ENCODE results near the gene PKMYT1.
A peak's percentile ranks its signal among the peaks of the same experiment; 100 is the strongest.

The PKMYT1 gene

DNA sequence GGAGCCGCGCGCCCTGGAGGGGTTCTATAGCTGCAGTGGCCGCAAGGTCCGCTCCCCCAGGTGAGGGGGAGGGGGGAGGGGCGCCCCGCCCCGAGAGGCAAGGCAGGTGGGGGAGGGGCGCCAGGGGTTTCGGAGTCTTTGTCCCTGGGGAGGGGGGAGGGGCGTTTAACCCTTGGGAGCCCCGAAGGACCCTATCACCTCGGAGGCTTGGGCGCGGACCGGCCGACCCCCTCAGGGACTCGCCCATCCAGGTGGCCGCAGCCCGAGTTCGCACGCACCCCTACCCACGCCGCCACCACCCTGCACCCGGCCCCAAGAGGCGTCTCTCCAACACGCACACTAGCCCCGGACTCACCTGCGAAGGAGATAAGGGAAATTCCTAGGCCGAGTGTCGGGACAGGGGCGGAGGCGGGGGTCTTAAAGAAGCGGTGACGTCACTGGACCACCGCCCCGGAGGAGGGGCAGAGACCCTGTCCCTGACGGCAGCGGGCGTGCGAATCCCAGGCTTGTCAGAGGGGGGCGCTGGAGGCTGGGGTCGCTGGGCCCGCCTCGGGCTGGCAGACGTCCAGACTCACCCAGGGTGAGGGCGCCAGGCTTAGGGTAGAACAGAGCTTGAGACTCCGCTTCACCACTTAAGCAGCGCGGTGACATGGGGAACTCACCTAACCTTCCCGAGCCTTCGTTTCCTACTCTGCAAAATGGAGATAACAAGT is 37.7 kb upstream of the PKMYT1 start, which contains the start of gene CLDN6:
Gene CLDN6 (minus strand): TSS at position 390 of the 713 bp plus-strand sequence. CDS start 2,162 bp downstream, outside the sequence.
- DNase-seq (ENCODE audit: low read depth): no peak

DNA sequence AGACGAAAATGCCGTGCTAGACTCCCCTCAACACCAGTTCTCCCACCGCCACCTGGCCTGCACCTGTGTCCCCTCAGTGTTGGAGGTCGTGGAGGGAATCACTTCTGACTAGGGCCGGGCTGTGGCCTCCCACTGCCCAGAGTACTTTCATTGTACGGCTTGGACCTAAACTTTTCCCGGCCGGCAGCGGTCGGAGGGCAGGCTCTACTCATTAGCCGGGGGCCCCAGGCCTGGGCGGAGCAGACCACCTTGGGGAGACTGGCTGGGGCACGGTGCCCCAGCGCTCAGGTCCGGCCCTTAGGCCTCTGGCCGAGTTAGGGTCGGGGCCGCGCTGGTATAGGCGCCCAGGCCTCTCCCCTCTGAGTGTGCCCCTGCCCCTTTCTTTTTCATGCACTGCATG is 37.1 kb upstream of the PKMYT1 start:
- DNase-seq (ENCODE audit: low read depth): no peak

GRCh38 chr16:3015865-3016521 is 35.7 kb upstream of the PKMYT1 start:
- no peak for DNase-seq (ENCODE audit: low read depth)

DNA sequence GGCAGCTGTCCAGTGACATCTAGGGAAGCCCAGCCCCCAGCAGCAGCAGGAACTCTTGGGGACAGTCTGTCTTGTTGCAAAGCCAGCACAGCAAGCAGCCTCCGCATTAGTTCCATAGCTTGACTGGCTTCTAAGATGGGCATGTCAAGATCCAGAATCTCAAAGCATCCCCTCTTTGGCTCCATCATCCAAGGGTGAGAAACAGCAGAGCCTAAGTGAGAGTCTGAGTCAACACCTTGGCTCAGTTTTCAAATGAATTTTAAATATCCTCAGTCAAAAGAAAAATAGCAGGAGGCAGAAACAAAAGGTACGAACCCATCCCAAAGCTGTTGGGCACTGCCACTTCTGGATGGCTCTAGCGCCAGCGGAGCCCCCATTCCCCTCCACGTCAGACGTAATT is 34.7 kb upstream of the PKMYT1 start:
- no peak for DNase-seq (ENCODE audit: low read depth)

DNA sequence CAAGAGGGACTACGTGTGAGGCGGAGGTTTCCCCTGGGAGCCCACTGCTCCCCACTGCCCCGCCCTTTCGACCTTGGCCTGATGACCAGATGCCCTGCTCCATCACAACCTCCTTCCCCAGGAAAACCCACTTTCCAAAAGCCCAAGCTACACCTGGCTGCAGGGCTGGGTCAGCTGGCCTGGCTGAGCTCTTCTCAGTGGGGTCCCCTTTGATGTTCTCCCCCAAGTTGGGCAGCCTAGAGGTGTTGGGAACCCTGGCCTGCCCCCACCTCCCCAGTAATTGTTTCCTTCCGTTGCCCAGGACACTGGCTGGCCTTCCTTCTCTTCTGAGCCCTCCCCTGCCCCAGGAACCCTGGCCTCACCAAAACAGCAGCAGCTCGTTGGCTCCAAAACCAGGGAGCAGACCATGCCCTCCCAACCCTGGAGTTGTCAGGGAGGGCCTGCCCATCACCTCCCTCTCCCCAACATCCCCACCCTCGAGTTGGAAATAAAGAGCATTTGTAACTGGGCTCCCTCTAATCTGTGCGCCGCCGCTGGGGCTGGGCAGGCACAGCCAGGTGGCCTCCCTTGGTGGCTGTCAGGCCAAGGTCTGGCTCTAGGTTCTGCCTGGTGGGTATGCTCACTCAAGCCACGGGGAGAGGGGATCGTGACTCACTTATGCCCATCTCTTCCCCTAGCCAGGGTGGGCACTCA is 33.9 kb upstream of the PKMYT1 start:
- no peak for DNase-seq (ENCODE audit: low read depth)

GRCh38 chr16:3013491-3013951 is 33.3 kb upstream of the PKMYT1 start:
- DNase-seq (ENCODE audit: low read depth): no peak

DNA sequence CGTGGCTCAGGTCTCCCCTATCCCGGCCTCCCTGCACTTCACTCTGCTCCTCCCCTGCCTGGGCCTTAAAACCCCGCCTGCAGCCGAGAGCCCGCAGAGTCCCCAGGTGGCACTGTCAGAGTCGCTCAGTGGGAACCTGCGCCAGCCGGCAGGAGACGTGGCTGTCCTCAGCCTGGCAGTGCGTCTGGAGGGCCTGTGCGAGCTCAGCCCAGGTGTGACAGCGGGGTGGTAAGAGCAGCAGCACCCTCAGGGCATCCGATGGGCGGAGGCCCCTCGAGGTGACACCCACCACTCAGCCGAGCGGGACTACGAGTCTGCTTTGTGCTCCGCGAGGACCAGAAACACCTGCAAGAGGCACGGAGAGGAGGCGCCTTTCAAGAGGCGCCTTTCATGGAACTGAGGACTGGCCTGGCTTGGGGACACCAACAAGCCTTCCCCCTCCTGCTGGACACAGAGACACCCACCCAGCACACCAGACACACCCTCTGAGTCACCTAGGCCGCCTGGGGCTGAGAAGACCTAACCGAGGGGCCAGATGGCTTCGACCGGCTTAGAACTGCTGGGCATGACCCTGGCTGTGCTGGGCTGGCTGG is 32.7 kb upstream of the PKMYT1 start, which contains the start of gene CLDN9:
Gene CLDN9 (plus strand): TSS at position 96 of the 593 bp plus-strand sequence. CDS start 440 bp downstream, at position 536.
- no peak for DNase-seq (ENCODE audit: low read depth)

DNA sequence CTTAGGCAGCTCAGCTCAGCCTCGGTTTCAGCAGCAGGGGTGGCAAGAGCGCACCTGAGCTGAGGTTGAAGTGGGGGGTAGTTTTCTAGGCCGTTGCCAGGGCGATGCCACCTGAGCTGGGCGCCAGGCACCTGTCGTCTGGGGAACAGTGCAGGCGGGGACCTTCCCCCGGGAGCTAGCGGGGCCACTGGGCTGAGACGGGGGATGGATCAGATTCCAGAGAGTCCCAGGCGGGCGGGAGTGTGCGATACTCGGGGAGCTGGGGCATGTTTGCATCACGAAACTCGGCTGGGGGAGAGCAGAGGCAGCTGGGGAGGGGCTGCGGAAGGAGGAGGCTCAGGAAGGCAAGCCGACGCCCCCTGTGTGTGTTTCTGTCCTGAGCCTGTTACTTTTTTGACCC is 32.0 kb upstream of the PKMYT1 start:
- no peak for DNase-seq (ENCODE audit: low read depth)

- no peak for DNase-seq (ENCODE audit: low read depth)
Measured at GRCh38 chr16:3010510-3010909, 30.3 kb upstream of the PKMYT1 start.

GRCh38 chr16:3009568-3010390 is 29.5 kb upstream of the PKMYT1 start:
- DNase-seq (ENCODE audit: low read depth): no peak

- no peak for DNase-seq (ENCODE audit: low read depth)
Measured at GRCh38 chr16:3008690-3009037, 28.4 kb upstream of the PKMYT1 start.

DNA sequence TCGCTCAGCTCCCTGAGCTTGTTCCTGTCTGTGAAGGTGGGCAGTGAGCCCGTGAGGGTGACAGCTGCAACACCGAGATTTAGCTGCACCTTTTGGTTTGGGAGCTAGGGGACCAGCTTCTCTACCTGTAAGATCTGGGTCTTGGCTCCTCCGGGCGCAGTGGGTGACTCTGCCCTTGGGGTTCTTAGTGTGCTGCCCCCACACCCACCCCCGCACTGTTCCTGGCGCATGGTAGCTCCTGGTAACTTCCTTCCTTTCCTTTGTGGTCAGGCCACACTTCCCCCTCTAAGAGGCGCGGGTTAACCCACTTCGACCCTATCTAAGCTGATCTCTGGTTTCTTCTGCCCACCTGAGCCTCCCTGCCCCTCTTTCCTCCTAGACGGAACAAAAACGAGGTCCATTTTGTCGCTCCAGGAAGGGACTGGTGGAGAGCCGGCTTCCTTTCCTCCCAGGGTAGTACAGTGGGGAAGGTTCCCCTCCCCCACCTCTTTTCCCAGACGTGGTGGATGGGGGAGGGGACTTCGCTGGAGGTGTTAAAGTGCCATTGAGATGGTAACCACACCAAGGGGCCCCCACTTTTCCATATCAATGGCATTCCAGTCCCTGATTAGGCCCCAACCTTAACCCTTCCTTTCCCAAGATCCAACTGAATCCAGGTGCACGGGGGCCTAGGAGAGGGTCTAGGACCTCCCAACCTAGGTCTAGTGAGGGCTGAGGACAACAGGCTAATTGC is 27.9 kb upstream of the PKMYT1 start:
- no peak for DNase-seq (ENCODE audit: low read depth)

GRCh38 chr16:3007059-3007956 is 27.1 kb upstream of the PKMYT1 start:
- no peak for DNase-seq (ENCODE audit: low read depth)

- no peak for DNase-seq (ENCODE audit: low read depth)
Measured at GRCh38 chr16:3004781-3005284, 24.6 kb upstream of the PKMYT1 start.

GRCh38 chr16:3004319-3004718 is 24.1 kb upstream of the PKMYT1 start:
- no peak for DNase-seq (ENCODE audit: low read depth)

DNA sequence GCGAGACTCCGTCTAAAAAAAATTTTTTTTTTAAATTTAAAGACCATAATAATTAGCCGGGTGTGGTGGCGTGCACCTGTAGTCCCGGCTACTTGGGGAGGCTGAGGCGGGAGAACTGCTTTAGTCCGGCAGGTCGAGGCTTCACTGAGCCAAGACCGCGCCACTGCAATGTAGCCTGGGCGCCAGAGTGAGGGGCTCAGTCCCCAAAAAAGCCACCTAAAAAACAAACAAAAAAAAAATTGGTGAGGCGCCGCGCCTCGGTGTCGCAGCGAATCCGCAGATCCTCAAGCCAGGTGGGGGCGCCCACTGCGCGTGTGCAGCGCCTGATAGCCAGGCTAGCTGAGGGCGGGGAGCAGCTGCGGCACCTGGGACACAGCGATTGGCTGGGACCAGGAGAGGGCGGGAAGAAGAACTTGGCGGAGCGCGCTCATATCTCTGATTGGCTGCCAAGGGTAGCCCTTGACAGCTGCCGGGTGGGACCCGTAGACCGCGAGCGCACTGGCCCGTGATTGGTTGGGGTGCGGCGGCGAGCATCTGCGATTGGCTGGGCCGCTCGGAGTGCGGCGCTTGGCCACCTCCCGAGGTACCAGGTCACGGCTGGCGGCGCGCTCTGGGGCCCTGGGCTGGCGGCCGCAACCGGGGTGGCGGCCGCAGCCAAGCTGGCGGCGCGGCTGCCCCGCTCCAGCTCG is 23.5 kb upstream of the PKMYT1 start:
- peak; percentile 88 for DNase-seq (ENCODE audit: low read depth)

- no peak for DNase-seq (ENCODE audit: low read depth)
Measured at GRCh38 chr16:3001316-3001715, 21.1 kb upstream of the PKMYT1 start.

GRCh38 chr16:3000540-3000939 is 20.3 kb upstream of the PKMYT1 start:
- no peak for DNase-seq (ENCODE audit: low read depth)

- DNase-seq (ENCODE audit: low read depth): no peak
Measured at GRCh38 chr16:2999929-3000328, 19.7 kb upstream of the PKMYT1 start.
